PC-3 (cell line): Measurements from ENCODE around the gene WTIP. TPM values are rescaled to one million over a fixed set of nuclear protein-coding genes. Genes with fewer than 3 reads are reported as not detected.

Experiments used
- ATAC-seq: fragments of 200-7000 bp; cut with Tn5 transposase; 2 replicates; pipeline ENCODE4 v1.9.1; 2020; ENCODE audit warnings: mild to moderate bottlenecking, moderate library complexity
- BruUV-seq: library from RNA; stranded (reverse); fragments of 400-500 nt; replicated peaks from 2 replicates; lab custom pipeline; 2021; lab: Mats Ljungman, UMichigan
- CTCF ChIA-PET: fragments of 300-600 bp; sonication (Branson Sonifier 250); formaldehyde crosslinking; loops from one replicate; lab custom pipeline; 2022; ENCODE audit warnings: antibody characterized with exemption; lab: Charles Lee
- POLR2A ChIA-PET: fragments of 300-600 bp; sonication (Branson Sonifier 250); formaldehyde crosslinking; loops from one replicate; lab custom pipeline; 2022; ENCODE audit warnings: antibody characterized with exemption; ENCODE audit not compliant: unreplicated experiment; lab: Charles Lee
- DNase-seq: peaks from one replicate; pipeline ENCODE4 v3.0.0-alpha.2; 2015
- H2AFZ ChIP-seq: fragments of 300-600 bp; sonication (generic); 2 replicates; pipeline ENCODE4 v1.6.0; 2016; ENCODE audit warnings: antibody characterized with exemption, low read length
- H3F3A ChIP-seq: fragments of 300-600 bp; sonication (generic); one replicate; pipeline ENCODE4 v1.6.0; 2017; ENCODE audit warnings: antibody characterized with exemption, low read length, control low read depth, mild to moderate bottlenecking; ENCODE audit not compliant: unreplicated experiment
- H3K27ac ChIP-seq: fragments of 300-600 bp; sonication (generic); 2 replicates; pipeline ENCODE4 v1.5.1; 2016; ENCODE audit warnings: mild to moderate bottlenecking, low read length
- H3K27me3 ChIP-seq: fragments of 300-600 bp; sonication (generic); 2 replicates; pipeline ENCODE4 v1.6.1; 2016; ENCODE audit warnings: low read length, mixed read lengths
- H3K36me3 ChIP-seq: fragments of 300-600 bp; sonication (generic); 2 replicates; pipeline ENCODE4 v1.6.1; 2016; ENCODE audit warnings: low read depth, mixed run types, low read length, mixed read lengths
- H3K4me1 ChIP-seq: fragments of 300-600 bp; sonication (generic); 2 replicates; pipeline ENCODE4 v1.5.1; 2016; ENCODE audit warnings: low read length; ENCODE audit not compliant: insufficient read depth
- H3K4me2 ChIP-seq: fragments of 300-600 bp; sonication (generic); 2 replicates; pipeline ENCODE4 v1.6.0; 2016; ENCODE audit warnings: low read length
- H3K4me3 ChIP-seq: fragments of 300-600 bp; sonication (generic); 2 replicates; pipeline ENCODE4 v1.5.1; 2016; ENCODE audit warnings: mild to moderate bottlenecking, low read length, mixed read lengths
- H3K79me2 ChIP-seq: fragments of 300-600 bp; sonication (generic); 2 replicates; pipeline ENCODE4 v1.6.1; 2017; ENCODE audit warnings: low read length, mixed read lengths
- H3K9ac ChIP-seq: fragments of 300-600 bp; sonication (generic); 2 replicates; pipeline ENCODE4 v1.6.0; 2016; ENCODE audit warnings: mild to moderate bottlenecking, low read length
- H3K9me2 ChIP-seq: fragments of 300-600 bp; sonication (generic); replicated peaks from 2 replicates; pipeline ENCODE4 v1.6.1; 2016; ENCODE audit warnings: mixed run types, low read length, mixed read lengths
- H3K9me3 ChIP-seq: fragments of 300-600 bp; sonication (generic); 2 replicates; pipeline ENCODE4 v1.6.1; 2016; ENCODE audit warnings: low read length, mixed read lengths
- H4K20me1 ChIP-seq: fragments of 300-600 bp; sonication (generic); 2 replicates; pipeline ENCODE4 v1.6.1; 2016; ENCODE audit warnings: low read length, mixed read lengths
- CTCF ChIP-seq: fragments of 300-600 bp; sonication (generic); conservative IDR thresholded peaks from 2 replicates; pipeline ENCODE4 v1.5.1; 2017; ENCODE audit warnings: antibody characterized with exemption, low read depth, mild to moderate bottlenecking, low read length
- EZH2 ChIP-seq: fragments of 300-600 bp; sonication (generic); IDR thresholded peaks from one replicate; pipeline ENCODE4 v1.6.1; 2017; ENCODE audit warnings: antibody characterized with exemption, mild to moderate bottlenecking, low read length; ENCODE audit not compliant: unreplicated experiment
- EZH2phosphoT487 ChIP-seq: fragments of 300-600 bp; sonication (generic); IDR thresholded peaks from 2 replicates; pipeline ENCODE4 v1.6.1; 2018; ENCODE audit warnings: mild to moderate bottlenecking, antibody characterized with exemption, low read length, borderline replicate concordance
- intact Hi-C: fragments of 100-400 bp; cut with micrococcal nuclease; formaldehyde crosslinking; loops from 2 replicates; pipeline ENCODE4 v1.9.0; 2023
- total RNA-seq: library from RNA; depleted of rRNA; stranded (reverse); fragments of >200 nt; gene quantifications from 2 replicates; pipeline ENCODE4 v1.2.3, GENCODE V29; 2014

The WTIP gene
- total RNA-seq, 1 experiment from 2014 or later = 5.2 TPM

DNA sequence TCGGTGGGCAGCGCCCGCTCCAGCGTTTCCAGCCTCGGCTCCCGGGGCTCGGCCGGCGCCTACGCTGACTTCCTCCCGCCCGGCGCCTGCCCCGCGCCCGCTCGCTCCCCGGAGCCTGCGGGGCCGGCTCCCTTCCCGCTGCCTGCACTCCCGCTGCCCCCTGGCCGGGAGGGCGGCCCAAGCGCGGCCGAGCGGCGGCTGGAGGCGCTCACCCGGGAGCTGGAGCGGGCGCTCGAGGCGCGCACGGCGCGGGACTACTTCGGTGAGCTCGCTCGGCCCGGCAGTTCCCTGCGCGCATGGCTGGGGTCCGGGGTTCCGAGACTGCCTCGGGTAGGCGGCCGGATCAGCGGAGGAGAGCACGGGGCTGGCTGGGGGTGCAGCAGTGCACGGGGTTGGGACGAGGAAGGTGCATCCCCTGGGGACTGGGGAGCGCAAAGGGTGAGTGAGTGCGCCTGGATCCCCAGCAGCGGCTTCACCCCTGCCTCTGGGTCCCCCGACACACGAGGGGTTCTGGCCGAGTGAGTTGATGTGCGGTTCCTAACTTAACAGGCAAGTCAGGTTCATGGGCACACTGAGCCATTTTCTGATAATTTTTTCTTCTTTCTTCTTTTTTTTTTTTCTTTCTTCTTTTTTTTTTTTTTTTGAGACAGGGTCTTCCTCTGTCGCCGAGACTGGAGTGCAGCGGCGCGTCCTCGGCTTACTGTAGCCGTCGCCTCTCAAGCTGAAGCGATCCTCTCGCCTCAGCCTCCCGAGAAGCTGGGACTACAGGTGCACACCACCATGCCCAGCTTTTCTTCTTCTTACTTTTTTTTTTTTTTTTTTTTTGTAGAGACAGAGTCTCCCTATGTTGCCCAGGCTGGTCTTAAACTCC lies 1.1 kb downstream of the WTIP start:
- Histone ChIP-seq H3K4me1 (no peaks in the 10 kb centered on the region), H2AFZ (0 out of 2 replicates have a peak overlapping the region, but pooled peaks have one; percentile 20), H3K27me3 (no peaks in the 10 kb centered on the region), H3K9me3 (no peaks in the 10 kb centered on the region), H3F3A (no peaks in the 10 kb centered on the region), H3K36me3 (no peaks in the 10 kb centered on the region), H3K4me2 (peak overlapping the region; percentile 84), H3K9me2 (no peaks in the 10 kb centered on the region), H3K9ac (no peak overlapping the region), H4K20me1 (no peaks in the 10 kb centered on the region), H3K79me2 (no peaks in the 10 kb centered on the region), H3K4me3 (peak overlapping the region; percentile 62), H3K27ac (no peak overlapping the region)
- ChIA-PET POLR2A (no interaction called here), CTCF (interaction anchor here (0.6 kb wide), 1 partner anchor 480 kb away, joined by 3 read pairs; no protein-coding TSS in a partner anchor)
- no peak for DNase-seq
- intact Hi-C loops = no loop called here
- TF ChIP-seq EZH2 (no peak), EZH2phosphoT487 (no peak), CTCF (no peak)
- ATAC-seq = peak; percentile 49
- BruUV-seq = no TSS peak

GRCh38 chr19:34484328-34484727 lies 2.8 kb downstream of the WTIP start:
- no peaks in the 10 kb centered on the region for H3K36me3 ChIP-seq
- TF ChIP-seq EZH2 (no peak), EZH2phosphoT487 (no peak), CTCF (no peak)
- CTCF ChIA-PET = no interaction called here
- H3K27ac ChIP-seq = no peak overlapping the region
- no peaks in the 10 kb centered on the region for H4K20me1 ChIP-seq
- ATAC-seq (no peak), DNase-seq (no peak)
- intact Hi-C loops = no loop called here
- H3K9ac ChIP-seq = no peak overlapping the region
- BruUV-seq = no TSS peak
- POLR2A ChIA-PET = no interaction called here
- H3K9me3 ChIP-seq = no peaks in the 10 kb centered on the region
- H3F3A ChIP-seq = no peaks in the 10 kb centered on the region
- H3K4me2 ChIP-seq = no peak overlapping the region
- no peaks in the 10 kb centered on the region for H3K4me1 ChIP-seq
- no peak overlapping the region for H3K4me3 ChIP-seq
- no peaks in the 10 kb centered on the region for H3K9me2 ChIP-seq
- H2AFZ ChIP-seq = no peak overlapping the region
- H3K79me2 ChIP-seq = no peaks in the 10 kb centered on the region
- H3K27me3 ChIP-seq = no peaks in the 10 kb centered on the region

GRCh38 chr19:34485831-34486230 lies 4.3 kb downstream of the WTIP start:
- no peak overlapping the region for H3K9ac ChIP-seq
- ChIA-PET POLR2A (no interaction called here), CTCF (no interaction called here)
- no peak overlapping the region for H3K4me3 ChIP-seq
- no peaks in the 10 kb centered on the region for H3K9me2 ChIP-seq
- H3K79me2 ChIP-seq = no peaks in the 10 kb centered on the region
- no peak overlapping the region for H2AFZ ChIP-seq
- H3K36me3 ChIP-seq = no peaks in the 10 kb centered on the region
- no peak for ATAC-seq
- no peaks in the 10 kb centered on the region for H3K4me1 ChIP-seq
- BruUV-seq = no TSS peak
- intact Hi-C loops = no loop called here
- H3K27me3 ChIP-seq = no peaks in the 10 kb centered on the region
- no peak for DNase-seq
- H4K20me1 ChIP-seq = no peaks in the 10 kb centered on the region
- no peaks in the 10 kb centered on the region for H3K9me3 ChIP-seq
- TF ChIP-seq EZH2 = no peak
- no peak for TF ChIP-seq EZH2phosphoT487
- no peak for TF ChIP-seq CTCF
- no peak overlapping the region for H3K27ac ChIP-seq
- H3K4me2 ChIP-seq = no peak overlapping the region
- no peaks in the 10 kb centered on the region for H3F3A ChIP-seq
